Keratinocyte (primary cell): ENCODE results near the gene CRADD. TPM values are rescaled to one million over a fixed set of nuclear protein-coding genes. Genes with fewer than 3 reads are reported as not detected.

Source experiments
- DNase-seq: peaks from one replicate; pipeline ENCODE4 v3.0.0-alpha.2; 2011; ENCODE audit warnings: low read depth, missing footprints, low spot score
- FAIRE-seq: peaks from 2 replicates; lab custom pipeline; 2011; peaks lifted over from hg19 to GRCh38; lab: Jason Lieb, UNC
- H2AFZ ChIP-seq: 2 replicates; pipeline ENCODE4 v1.6.0; 2012; ENCODE audit warnings: low read length, control low read depth, inconsistent platforms; ENCODE audit not compliant: control insufficient read depth
- H3K27ac ChIP-seq: 2 replicates; pipeline ENCODE4 v1.5.1; 2011; ENCODE audit warnings: low read length; ENCODE audit not compliant: control insufficient read depth, insufficient read depth
- H3K27me3 ChIP-seq: 3 replicates; pipeline ENCODE4 v1.6.0; 2011; ENCODE audit warnings: low read length; ENCODE audit not compliant: control insufficient read depth, insufficient read depth; ENCODE audit errors: extremely low read depth
- H3K36me3 ChIP-seq, 2 experiments: 2 replicates in 1 of 2; 3 replicates in 1 of 2; pipeline ENCODE4 v1.5.1; 2011; ENCODE audit warnings: low read length in 2 of 2, mild to moderate bottlenecking in 1 of 2; ENCODE audit not compliant: control insufficient read depth in 2 of 2, insufficient read depth in 2 of 2; ENCODE audit errors: extremely low read depth in 1 of 2
- H3K4me1 ChIP-seq: 3 replicates; pipeline ENCODE4 v1.5.1; 2011; ENCODE audit warnings: low read length; ENCODE audit not compliant: control insufficient read depth, insufficient read depth; ENCODE audit errors: extremely low read depth
- H3K4me2 ChIP-seq: 3 replicates; pipeline ENCODE4 v1.6.0; 2011; ENCODE audit warnings: low read depth, low read length; ENCODE audit not compliant: control insufficient read depth, insufficient read depth; ENCODE audit errors: extremely low read depth
- H3K4me3 ChIP-seq, 3 experiments: fragments of 200-600 bp in 1 of 3; sonication (generic) in 1 of 3; 2 replicates in 2 of 3; 3 replicates in 1 of 3; pipeline ENCODE4 v1.5.1; 2011 to 2016; ENCODE audit warnings: low read length in 3 of 3, mild to moderate bottlenecking in 3 of 3, control low read depth in 2 of 3, inconsistent platforms in 1 of 3, low read depth in 1 of 3, mixed read lengths in 1 of 3, mixed run types in 1 of 3, moderate library complexity in 1 of 3; ENCODE audit not compliant: control insufficient read depth in 2 of 3, insufficient read depth in 2 of 3; ENCODE audit errors: extremely low read depth in 1 of 3
- H3K79me2 ChIP-seq: 2 replicates; pipeline ENCODE4 v1.6.0; 2012; ENCODE audit warnings: low read length; ENCODE audit not compliant: control insufficient read depth, insufficient read depth
- H3K9ac ChIP-seq: 3 replicates; pipeline ENCODE4 v1.6.0; 2011; ENCODE audit warnings: low read length; ENCODE audit not compliant: control insufficient read depth, insufficient read depth; ENCODE audit errors: extremely low read depth
- H3K9me1 ChIP-seq: 3 replicates; pipeline ENCODE4 v1.6.0; 2011; ENCODE audit warnings: low read length; ENCODE audit not compliant: control insufficient read depth, insufficient read depth; ENCODE audit errors: extremely low read depth
- H3K9me3 ChIP-seq: 2 replicates; pipeline ENCODE4 v1.5.1; 2012; ENCODE audit warnings: low read depth, low read length; ENCODE audit not compliant: control insufficient read depth
- H4K20me1 ChIP-seq: 3 replicates; pipeline ENCODE4 v1.6.0; 2011; ENCODE audit warnings: low read length; ENCODE audit not compliant: control insufficient read depth, insufficient read depth; ENCODE audit errors: extremely low read depth
- CTCF ChIP-seq, 3 experiments: IDR thresholded peaks in 1 of 3; conservative IDR thresholded peaks in 1 of 3; optimal IDR thresholded peaks in 1 of 3; 2 replicates in 2 of 3; 3 replicates in 1 of 3; pipeline versions ENCODE3 to v1.5.1; 2011; ENCODE audit warnings: low read length in 3 of 3, mild to moderate bottlenecking in 3 of 3, moderate library complexity in 2 of 3, control low read depth in 1 of 3, inconsistent platforms in 1 of 3; ENCODE audit not compliant: insufficient read depth in 2 of 3; ENCODE audit errors: extremely low read depth in 1 of 3
- EZH2 ChIP-seq: IDR thresholded peaks from one replicate; pipeline ENCODE4 v1.6.1; 2012; ENCODE audit warnings: inconsistent platforms, mild to moderate bottlenecking, low read length, moderate library complexity
- dilution Hi-C: fragments of 300-500 bp; cut with MboI; formaldehyde crosslinking; loops from one replicate; pipeline ENCODE4 v1.7.0; 2020; ENCODE audit warnings: low sequenced_read_pairs; ENCODE audit not compliant: extremely low pct_ligation_motif_present
- polyA plus RNA-seq, 5 experiments: library from polyadenylated mRNA; depleted of rRNA in 3 of 5; stranded (reverse) in 3 of 5; stranded (forward) in 1 of 5; unstranded in 1 of 5; fragments of >200 nt; gene quantifications; 1 replicate in 1 of 5; 2 replicates in 3 of 5; 3 replicates in 1 of 5; pipeline versions ENCODE4 v1.2.1 to v1.2.3, GENCODE V29; 2011 to 2012; ENCODE audit warnings: missing spikeins in 2 of 5, low read depth in 1 of 5, low replicate concordance in 1 of 5

CRADD gene
- polyA plus RNA-seq, 1 donor (not counting 4 experiments of a cell fraction or from before 2014, with no cell fraction given), result 11.2 TPM

- TF ChIP-seq EZH2, result no peak
- H3K4me3 ChIP-seq, result no peak overlapping the region
- no peaks in the 10 kb centered on the region for H3K27me3 ChIP-seq
- no peaks in the 10 kb centered on the region for H3K4me1 ChIP-seq
- no peak overlapping the region for H2AFZ ChIP-seq
- H3K9me3 ChIP-seq, result no peaks in the 10 kb centered on the region
- no peaks in the 10 kb centered on the region for H3K9me1 ChIP-seq
- dilution Hi-C loops, result no loop called here
- H3K36me3 ChIP-seq, result no peaks in the 10 kb centered on the region
- no peak overlapping the region for H3K4me2 ChIP-seq
- H3K79me2 ChIP-seq, result no peaks in the 10 kb centered on the region
- DNase-seq (no peak), FAIRE-seq (no peak)
- no peaks in the 10 kb centered on the region for H4K20me1 ChIP-seq
- H3K9ac ChIP-seq, result no peak overlapping the region
- H3K27ac ChIP-seq, result no peak overlapping the region
Measured at GRCh38 chr12:93862424-93862823, 185.2 kb downstream of the CRADD start.

DNA sequence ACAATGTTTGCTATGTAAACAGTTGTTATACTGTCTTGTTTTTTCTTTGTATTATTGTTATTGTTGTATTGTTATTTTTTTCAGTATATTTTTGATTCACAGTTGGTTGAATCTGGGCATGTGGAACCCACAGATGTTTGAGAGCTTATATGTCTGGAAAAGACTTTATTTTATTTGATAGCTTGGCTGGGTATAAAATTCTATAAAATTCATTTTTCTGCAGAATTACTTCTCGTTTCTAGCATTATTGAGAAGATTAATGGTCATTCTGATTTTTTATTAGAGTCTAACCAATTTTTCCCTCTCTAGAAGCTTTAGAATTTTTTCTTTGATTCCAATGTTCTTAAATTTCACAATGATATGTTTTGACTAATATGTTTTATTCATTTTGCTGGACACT is 188.6 kb downstream of the CRADD start:
- Histone ChIP-seq H4K20me1 (no peaks in the 10 kb centered on the region), H3K27ac (no peak overlapping the region), H3K79me2 (no peaks in the 10 kb centered on the region), H2AFZ (no peak overlapping the region), H3K36me3 (no peaks in the 10 kb centered on the region), H3K9me1 (no peaks in the 10 kb centered on the region), H3K4me3 (no peak overlapping the region), H3K4me2 (no peak overlapping the region), H3K9me3 (no peaks in the 10 kb centered on the region), H3K4me1 (no peaks in the 10 kb centered on the region), H3K9ac (no peak overlapping the region), H3K27me3 (no peaks in the 10 kb centered on the region)
- dilution Hi-C loops, result no loop called here
- FAIRE-seq (no peak), DNase-seq (no peak)
- TF ChIP-seq EZH2, result no peak
- TF ChIP-seq CTCF (optimal IDR thresholded peaks at IDR 0.05 in 1 of 3, IDR thresholded peaks at IDR 0.05 in 1 of 3, conservative IDR thresholded peaks at IDR 0.05 in 1 of 3; ENCODE audit: extremely low read depth in 1 of 3, insufficient read depth in 2 of 3, low read length in 3 of 3), result no peak

GRCh38 chr12:93868771-93869170 is 191.6 kb downstream of the CRADD start:
- no peak overlapping the region for H3K27ac ChIP-seq
- no peak overlapping the region for H3K4me2 ChIP-seq
- H3K9me3 ChIP-seq, result no peaks in the 10 kb centered on the region
- H3K4me3 ChIP-seq, result no peak overlapping the region
- dilution Hi-C loops, result no loop called here
- H4K20me1 ChIP-seq, result no peaks in the 10 kb centered on the region
- DNase-seq (no peak), FAIRE-seq (peak; percentile 13)
- no peaks in the 10 kb centered on the region for H3K27me3 ChIP-seq
- H3K79me2 ChIP-seq, result no peaks in the 10 kb centered on the region
- H3K4me1 ChIP-seq, result no peaks in the 10 kb centered on the region
- no peaks in the 10 kb centered on the region for H3K36me3 ChIP-seq
- no peak for TF ChIP-seq EZH2
- H2AFZ ChIP-seq, result no peak overlapping the region
- H3K9me1 ChIP-seq, result no peaks in the 10 kb centered on the region
- H3K9ac ChIP-seq, result no peak overlapping the region
